Liver (tissue), 3 donors: Measurements from ENCODE around the gene WFIKKN2.
A peak's percentile ranks its signal among the peaks of the same experiment; 100 is the strongest.

Experiments
- RAD21 ChIP-seq, 2 donors: IDR thresholded peaks; 2 replicates each; pipeline ENCODE4 v1.6.1; 2016; ENCODE audit warnings: antibody characterized with exemption in 2 of 2, mild to moderate bottlenecking in 2 of 2
- TAF1 ChIP-seq: conservative IDR thresholded peaks from 2 replicates; pipeline ENCODE4 v1.6.1; 2016; ENCODE audit warnings: antibody characterized with exemption, mild to moderate bottlenecking
- TF ChIP-seq, protein P1 (sequence below): fragments of 150-350 bp; IDR thresholded peaks from 2 replicates; pipeline ENCODE4 v1.5.1; 2017; ENCODE audit warnings: improper control_type of control experiment, low read depth, low read length; ENCODE audit not compliant: missing input control
- TF ChIP-seq, protein P2 (sequence below): IDR thresholded peaks from 2 replicates; pipeline ENCODE4 v1.6.1; 2016; ENCODE audit warnings: antibody characterized with exemption, mild to moderate bottlenecking
- donor health status: healthy.
- donor health status: healthy.

DNA sequence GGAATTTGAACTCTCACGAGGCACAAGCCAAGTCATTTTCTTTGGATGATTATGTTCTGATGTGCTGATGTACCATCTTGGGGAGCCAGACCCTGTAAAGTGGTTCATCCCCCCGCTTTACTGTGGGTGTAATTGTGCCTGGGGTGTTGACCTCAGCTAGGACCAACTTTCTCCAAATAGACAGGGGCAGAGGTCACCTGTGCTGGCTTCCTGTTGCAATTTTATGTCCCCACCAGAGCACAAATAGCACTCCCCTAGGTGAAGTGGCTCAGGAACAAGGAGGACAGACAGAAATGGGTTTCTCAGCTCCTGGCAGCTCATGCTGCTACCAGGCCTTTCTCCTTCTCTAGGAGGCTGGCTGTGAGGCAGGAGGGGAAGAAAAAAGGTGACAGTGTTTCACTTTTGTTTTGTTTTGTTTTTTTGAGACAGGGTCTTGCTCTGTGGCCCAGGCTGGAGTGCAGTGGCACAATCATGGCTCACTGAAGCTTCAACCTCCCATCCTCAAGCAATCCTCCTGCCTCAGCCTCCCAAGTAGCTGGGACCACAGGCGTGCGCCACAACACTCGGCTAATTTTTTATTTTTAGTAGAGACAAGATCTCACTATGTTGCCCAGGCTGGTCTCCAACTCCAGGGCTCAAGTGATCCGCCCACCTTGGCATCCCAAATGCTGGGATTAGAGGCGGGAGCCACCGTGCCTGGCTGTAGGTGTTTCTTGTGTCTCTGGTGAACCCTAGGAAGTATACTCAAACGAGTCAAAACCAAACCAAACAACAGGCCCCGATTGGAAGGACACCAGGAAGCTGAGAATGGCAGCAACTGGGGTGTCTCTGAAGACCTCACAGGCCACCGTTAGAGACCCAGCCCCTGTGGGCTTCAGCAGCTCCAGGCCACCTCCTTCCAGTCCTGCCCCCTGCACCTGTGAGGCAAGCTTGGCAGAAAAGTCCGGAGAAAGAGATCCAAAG is 32.5 kb upstream of the WFIKKN2 start:
- TF ChIP-seq, protein P1, sequence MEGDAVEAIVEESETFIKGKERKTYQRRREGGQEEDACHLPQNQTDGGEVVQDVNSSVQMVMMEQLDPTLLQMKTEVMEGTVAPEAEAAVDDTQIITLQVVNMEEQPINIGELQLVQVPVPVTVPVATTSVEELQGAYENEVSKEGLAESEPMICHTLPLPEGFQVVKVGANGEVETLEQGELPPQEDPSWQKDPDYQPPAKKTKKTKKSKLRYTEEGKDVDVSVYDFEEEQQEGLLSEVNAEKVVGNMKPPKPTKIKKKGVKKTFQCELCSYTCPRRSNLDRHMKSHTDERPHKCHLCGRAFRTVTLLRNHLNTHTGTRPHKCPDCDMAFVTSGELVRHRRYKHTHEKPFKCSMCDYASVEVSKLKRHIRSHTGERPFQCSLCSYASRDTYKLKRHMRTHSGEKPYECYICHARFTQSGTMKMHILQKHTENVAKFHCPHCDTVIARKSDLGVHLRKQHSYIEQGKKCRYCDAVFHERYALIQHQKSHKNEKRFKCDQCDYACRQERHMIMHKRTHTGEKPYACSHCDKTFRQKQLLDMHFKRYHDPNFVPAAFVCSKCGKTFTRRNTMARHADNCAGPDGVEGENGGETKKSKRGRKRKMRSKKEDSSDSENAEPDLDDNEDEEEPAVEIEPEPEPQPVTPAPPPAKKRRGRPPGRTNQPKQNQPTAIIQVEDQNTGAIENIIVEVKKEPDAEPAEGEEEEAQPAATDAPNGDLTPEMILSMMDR, result no peak
- TF ChIP-seq, protein P2, sequence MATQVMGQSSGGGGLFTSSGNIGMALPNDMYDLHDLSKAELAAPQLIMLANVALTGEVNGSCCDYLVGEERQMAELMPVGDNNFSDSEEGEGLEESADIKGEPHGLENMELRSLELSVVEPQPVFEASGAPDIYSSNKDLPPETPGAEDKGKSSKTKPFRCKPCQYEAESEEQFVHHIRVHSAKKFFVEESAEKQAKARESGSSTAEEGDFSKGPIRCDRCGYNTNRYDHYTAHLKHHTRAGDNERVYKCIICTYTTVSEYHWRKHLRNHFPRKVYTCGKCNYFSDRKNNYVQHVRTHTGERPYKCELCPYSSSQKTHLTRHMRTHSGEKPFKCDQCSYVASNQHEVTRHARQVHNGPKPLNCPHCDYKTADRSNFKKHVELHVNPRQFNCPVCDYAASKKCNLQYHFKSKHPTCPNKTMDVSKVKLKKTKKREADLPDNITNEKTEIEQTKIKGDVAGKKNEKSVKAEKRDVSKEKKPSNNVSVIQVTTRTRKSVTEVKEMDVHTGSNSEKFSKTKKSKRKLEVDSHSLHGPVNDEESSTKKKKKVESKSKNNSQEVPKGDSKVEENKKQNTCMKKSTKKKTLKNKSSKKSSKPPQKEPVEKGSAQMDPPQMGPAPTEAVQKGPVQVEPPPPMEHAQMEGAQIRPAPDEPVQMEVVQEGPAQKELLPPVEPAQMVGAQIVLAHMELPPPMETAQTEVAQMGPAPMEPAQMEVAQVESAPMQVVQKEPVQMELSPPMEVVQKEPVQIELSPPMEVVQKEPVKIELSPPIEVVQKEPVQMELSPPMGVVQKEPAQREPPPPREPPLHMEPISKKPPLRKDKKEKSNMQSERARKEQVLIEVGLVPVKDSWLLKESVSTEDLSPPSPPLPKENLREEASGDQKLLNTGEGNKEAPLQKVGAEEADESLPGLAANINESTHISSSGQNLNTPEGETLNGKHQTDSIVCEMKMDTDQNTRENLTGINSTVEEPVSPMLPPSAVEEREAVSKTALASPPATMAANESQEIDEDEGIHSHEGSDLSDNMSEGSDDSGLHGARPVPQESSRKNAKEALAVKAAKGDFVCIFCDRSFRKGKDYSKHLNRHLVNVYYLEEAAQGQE, result peak; percentile 52
- TF ChIP-seq TAF1, result no peak
- TF ChIP-seq RAD21 (IDR thresholded peaks at IDR 0.05), result peak in 1 of 2 donors; percentile 10
